ENCODE measurements around the gene HAAO. TPM values are rescaled to one million over a fixed set of nuclear protein-coding genes. Genes with fewer than 3 reads are reported as not detected.
"Not testable (repeated sequence)": the region's sequence is repeated elsewhere in the genome, so short reads cannot be mapped to it uniquely, and the experiment has no call there.

HAAO gene
- total RNA-seq = under 1 TPM in 1 of 2 experiments, not detected in 1; 0.28 TPM

- Mint-ChIP-seq H3K4me3 (peak within 1 kb of the TSS; percentile 79), H3K27ac (no peak within 1 kb of the TSS), H3K36me3 (no peaks in the 10 kb centered on the region), H3K27me3 (peaks cover 33% of the 10 kb centered on the region), H3K4me1 (peaks cover 16% of the 10 kb centered on the region), H3K9me3 (no peaks in the 10 kb centered on the region)
- peak; percentile 48 for ATAC-seq (ENCODE audit: low read depth)
- POLR2A ChIA-PET = interaction anchor here (1.0 kb wide), 1 partner anchor 17 kb away, joined by 3 read pairs; no protein-coding TSS in a partner anchor
- peak; percentile 42 for DNase-seq
These were observed at the start of gene HAAO for GRCh38 chr2:42792583-42793333. Gene HAAO, minus strand, starts transcription at chr2:42792583. Its CDS starts 47 bp downstream, at chr2:42792536.

GRCh38 chr2:42841344-42841743 is 49.0 kb upstream of the HAAO start:
- Mint-ChIP-seq H3K27me3 (peaks cover 3% of the 10 kb centered on the region), H3K27ac (no peak overlapping the region), H3K9me3 (peaks cover 2% of the 10 kb centered on the region), H3K4me3 (no peak overlapping the region), H3K4me1 (peaks cover 4% of the 10 kb centered on the region), H3K36me3 (no peaks in the 10 kb centered on the region)
- no peak for ATAC-seq (ENCODE audit: low read depth)
- no peak for DNase-seq
- POLR2A ChIA-PET = no interaction called here

- no peaks in the 10 kb centered on the region for H3K36me3 Mint-ChIP-seq
- POLR2A ChIA-PET = no interaction called here
These were observed 48.4 kb upstream of the HAAO start for GRCh38 chr2:42840760-42841159.

GRCh38 chr2:42839809-42840501 is 47.6 kb upstream of the HAAO start:
- POLR2A ChIA-PET = no interaction called here

More at GRCh38 chr2:42840760-42841159, 48.4 kb upstream of the HAAO start:
- H3K27me3 Mint-ChIP-seq = peaks cover 3% of the 10 kb centered on the region
- H3K4me3 Mint-ChIP-seq = no peak overlapping the region
- ATAC-seq (ENCODE audit: low read depth) (no peak), DNase-seq (no peak)
- no peak overlapping the region for H3K27ac Mint-ChIP-seq
- H3K4me1 Mint-ChIP-seq = peaks cover 4% of the 10 kb centered on the region
- peaks cover 2% of the 10 kb centered on the region for H3K9me3 Mint-ChIP-seq

GRCh38 chr2:42838133-42838532 is 45.8 kb upstream of the HAAO start:
- Mint-ChIP-seq H3K4me1 (peaks cover 2% of the 10 kb centered on the region), H3K9me3 (no peaks in the 10 kb centered on the region), H3K27me3 (no peaks in the 10 kb centered on the region), H3K27ac (no peak overlapping the region), H3K4me3 (no peak overlapping the region), H3K36me3 (no peaks in the 10 kb centered on the region)
- no peak for ATAC-seq (ENCODE audit: low read depth)
- DNase-seq = no peak
- POLR2A ChIA-PET = interaction anchor here (0.7 to 1.3 kb wide), 2 partner anchors 28 to 390 kb away, joined by 3 to 5 read pairs; no protein-coding TSS in a partner anchor

More at GRCh38 chr2:42839809-42840501, 47.6 kb upstream of the HAAO start:
- H3K9me3 Mint-ChIP-seq = peaks cover 2% of the 10 kb centered on the region
- H3K27me3 Mint-ChIP-seq = peaks cover 3% of the 10 kb centered on the region
- no peak overlapping the region for H3K4me3 Mint-ChIP-seq
- DNase-seq = no peak
- no peaks in the 10 kb centered on the region for H3K36me3 Mint-ChIP-seq
- no peak overlapping the region for H3K27ac Mint-ChIP-seq
- ATAC-seq (ENCODE audit: low read depth) = no peak
- peaks cover 4% of the 10 kb centered on the region for H3K4me1 Mint-ChIP-seq

- no peaks in the 10 kb centered on the region for H3K4me1 Mint-ChIP-seq
- DNase-seq (no peak), ATAC-seq (ENCODE audit: low read depth) (no peak)
- H3K9me3 Mint-ChIP-seq = no peaks in the 10 kb centered on the region
- H3K27ac Mint-ChIP-seq = no peak overlapping the region
- no peaks in the 10 kb centered on the region for H3K27me3 Mint-ChIP-seq
- POLR2A ChIA-PET = no interaction called here
- H3K4me3 Mint-ChIP-seq = no peak overlapping the region
- H3K36me3 Mint-ChIP-seq = no peaks in the 10 kb centered on the region
These were observed 43.4 kb upstream of the HAAO start for GRCh38 chr2:42835577-42836371.

GRCh38 chr2:42834161-42834560 is 41.8 kb upstream of the HAAO start:
- no peaks in the 10 kb centered on the region for H3K36me3 Mint-ChIP-seq
- POLR2A ChIA-PET = no interaction called here
- peaks cover 2% of the 10 kb centered on the region for H3K27me3 Mint-ChIP-seq
- no peak overlapping the region for H3K27ac Mint-ChIP-seq
- no peaks in the 10 kb centered on the region for H3K9me3 Mint-ChIP-seq
- H3K4me1 Mint-ChIP-seq = no peaks in the 10 kb centered on the region
- ATAC-seq (ENCODE audit: low read depth) (no peak), DNase-seq (no peak)
- H3K4me3 Mint-ChIP-seq = no peak overlapping the region

- H3K4me3 Mint-ChIP-seq = no peak overlapping the region
- H3K27ac Mint-ChIP-seq = no peak overlapping the region
- H3K9me3 Mint-ChIP-seq = no peaks in the 10 kb centered on the region
- DNase-seq (no peak), ATAC-seq (ENCODE audit: low read depth) (no peak)
- H3K27me3 Mint-ChIP-seq = peaks cover 3% of the 10 kb centered on the region
- peaks cover 8% of the 10 kb centered on the region for H3K4me1 Mint-ChIP-seq
- H3K36me3 Mint-ChIP-seq = no peaks in the 10 kb centered on the region
- POLR2A ChIA-PET = no interaction called here
These were observed 39.9 kb upstream of the HAAO start for GRCh38 chr2:42832289-42832634.

GRCh38 chr2:42831575-42832288 is 39.3 kb upstream of the HAAO start:
- H3K4me3 Mint-ChIP-seq; DNase-seq; ATAC-seq (ENCODE audit: low read depth); H3K4me1 Mint-ChIP-seq; H3K36me3 Mint-ChIP-seq; H3K27ac Mint-ChIP-seq; H3K27me3 Mint-ChIP-seq; H3K9me3 Mint-ChIP-seq: not testable (repeated sequence)
- POLR2A ChIA-PET = interaction anchor here (0.6 kb wide), 1 partner anchor 19 kb away, joined by 3 read pairs; no protein-coding TSS in a partner anchor

- DNase-seq (no peak), ATAC-seq (ENCODE audit: low read depth) (no peak)
- peaks cover 6% of the 10 kb centered on the region for H3K27me3 Mint-ChIP-seq
- no peaks in the 10 kb centered on the region for H3K9me3 Mint-ChIP-seq
- H3K36me3 Mint-ChIP-seq = no peaks in the 10 kb centered on the region
- POLR2A ChIA-PET = no interaction called here
- no peak overlapping the region for H3K4me3 Mint-ChIP-seq
- H3K4me1 Mint-ChIP-seq = peaks cover 8% of the 10 kb centered on the region
- no peak overlapping the region for H3K27ac Mint-ChIP-seq
These were observed 38.7 kb upstream of the HAAO start for GRCh38 chr2:42830922-42831574.

- no peak for DNase-seq
- H3K27me3 Mint-ChIP-seq = peaks cover 6% of the 10 kb centered on the region
- H3K9me3 Mint-ChIP-seq = no peaks in the 10 kb centered on the region
- no peak for ATAC-seq (ENCODE audit: low read depth)
- POLR2A ChIA-PET = interaction anchor here (1.8 kb wide), 1 partner anchor 20 kb away, joined by 4 read pairs; no protein-coding TSS in a partner anchor
- peaks cover 8% of the 10 kb centered on the region for H3K4me1 Mint-ChIP-seq
- H3K27ac Mint-ChIP-seq = no peak overlapping the region
- no peak overlapping the region for H3K4me3 Mint-ChIP-seq
- no peaks in the 10 kb centered on the region for H3K36me3 Mint-ChIP-seq
These were observed 37.5 kb upstream of the HAAO start for GRCh38 chr2:42829671-42830440.
